Activated CD8-positive, alpha-beta memory T cell treated with anti-CD3 and anti-CD28 coated beads for 4 hours (primary cell): ENCODE measurements around the gene ZC3H18.

Source experiments
- DNase-seq, 2 donors: peaks; one replicate each; pipeline ENCODE4 v3.0.0-alpha.2; 2020; ENCODE audit warnings: low read depth in 2 of 2

Gene ZC3H18

DNA sequence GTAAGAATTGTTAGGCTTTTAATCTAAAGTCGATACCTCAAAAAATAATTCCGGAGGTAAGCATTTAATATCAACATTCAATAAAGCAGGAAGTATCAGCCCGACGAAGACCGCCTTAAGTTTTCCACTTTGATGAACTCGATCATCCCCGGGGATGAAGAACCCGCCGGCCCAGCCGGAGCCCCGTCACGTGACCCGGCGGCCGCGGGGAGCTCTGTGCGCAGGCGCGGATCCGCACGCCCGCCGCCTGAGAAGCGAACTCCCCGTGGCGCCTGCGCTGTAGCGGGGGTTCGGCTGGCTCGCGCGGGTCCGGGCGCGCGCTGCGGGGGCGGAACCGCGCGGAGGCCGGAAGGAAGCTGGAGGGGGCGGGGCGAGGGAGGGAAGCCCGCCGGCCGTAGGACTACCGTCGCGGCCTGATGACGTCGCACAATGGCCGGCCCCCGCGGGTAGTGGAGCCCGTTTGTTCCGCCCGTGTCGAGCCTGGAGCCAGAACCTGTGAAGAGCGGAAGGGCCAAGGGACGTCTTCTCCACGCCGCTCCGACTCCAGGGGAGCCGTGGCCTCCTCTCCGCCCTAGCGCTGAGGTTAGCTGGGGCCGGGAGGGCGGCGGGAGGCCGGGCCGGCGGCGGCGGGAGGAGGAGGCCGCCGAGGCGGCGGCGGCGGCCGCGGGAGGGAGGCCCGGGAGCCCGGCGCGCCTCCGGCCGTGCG is at the start of gene ZC3H18:
ZC3H18 (plus strand) TSS at position 419 of the 706 bp plus-strand sequence. CDS start 6,721 bp downstream, outside the sequence.
- peak; percentile 94 to 96 for DNase-seq

DNA sequence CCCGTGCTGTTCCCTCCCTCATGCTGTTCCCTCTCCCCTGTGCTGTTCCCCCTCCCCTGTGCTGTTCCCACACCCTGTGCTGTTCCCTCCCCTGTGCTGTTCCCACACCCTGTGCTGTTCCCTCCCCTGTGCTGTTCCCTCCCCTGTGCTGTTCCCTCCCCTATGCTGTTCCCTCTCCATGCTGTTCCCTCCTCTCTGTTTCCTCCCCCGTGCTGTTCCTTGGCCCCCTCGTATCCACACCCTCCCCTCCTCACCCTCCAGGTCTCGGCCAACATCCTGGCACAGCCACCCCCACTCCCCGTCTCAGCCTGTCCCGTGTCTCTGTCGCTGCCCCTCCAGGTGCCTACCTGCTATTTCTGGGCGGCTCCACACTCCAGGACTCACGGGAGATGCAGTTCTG is 48.5 kb upstream of the ZC3H18 start:
- no peak for DNase-seq

DNA sequence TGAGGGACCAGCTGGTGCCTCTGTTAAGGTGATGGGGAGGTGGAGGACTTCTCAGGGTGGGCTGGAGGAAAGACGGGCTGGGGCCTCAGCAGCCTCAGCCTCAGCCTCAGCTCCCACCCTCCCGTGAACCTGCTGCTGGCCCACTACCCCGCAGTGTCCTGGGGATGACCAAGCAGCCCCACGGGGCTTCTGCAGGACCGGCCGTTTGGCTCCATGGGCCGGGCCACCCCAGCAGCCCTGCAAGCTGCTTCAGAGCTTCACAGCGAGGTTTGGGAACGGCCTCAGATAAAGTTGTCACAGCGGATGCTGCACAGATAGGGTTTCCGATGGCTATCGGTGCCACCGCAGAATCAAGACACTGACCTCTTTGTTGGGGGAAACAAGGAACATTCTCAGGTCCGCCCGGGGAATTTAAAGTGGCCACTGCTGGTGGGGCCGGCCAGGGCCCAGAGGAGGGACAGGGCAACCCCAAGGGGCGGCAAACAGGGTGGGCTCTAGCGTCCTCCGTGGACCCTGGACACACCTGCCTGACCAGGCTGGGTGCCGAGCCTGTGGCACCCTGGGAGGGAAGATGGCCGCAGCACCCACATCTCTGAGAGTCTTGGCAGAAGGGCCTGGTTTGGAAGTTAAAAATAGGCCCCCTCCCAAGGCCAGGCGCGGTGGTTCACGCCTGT is 47.8 kb upstream of the ZC3H18 start:
- no peak for DNase-seq

DNA sequence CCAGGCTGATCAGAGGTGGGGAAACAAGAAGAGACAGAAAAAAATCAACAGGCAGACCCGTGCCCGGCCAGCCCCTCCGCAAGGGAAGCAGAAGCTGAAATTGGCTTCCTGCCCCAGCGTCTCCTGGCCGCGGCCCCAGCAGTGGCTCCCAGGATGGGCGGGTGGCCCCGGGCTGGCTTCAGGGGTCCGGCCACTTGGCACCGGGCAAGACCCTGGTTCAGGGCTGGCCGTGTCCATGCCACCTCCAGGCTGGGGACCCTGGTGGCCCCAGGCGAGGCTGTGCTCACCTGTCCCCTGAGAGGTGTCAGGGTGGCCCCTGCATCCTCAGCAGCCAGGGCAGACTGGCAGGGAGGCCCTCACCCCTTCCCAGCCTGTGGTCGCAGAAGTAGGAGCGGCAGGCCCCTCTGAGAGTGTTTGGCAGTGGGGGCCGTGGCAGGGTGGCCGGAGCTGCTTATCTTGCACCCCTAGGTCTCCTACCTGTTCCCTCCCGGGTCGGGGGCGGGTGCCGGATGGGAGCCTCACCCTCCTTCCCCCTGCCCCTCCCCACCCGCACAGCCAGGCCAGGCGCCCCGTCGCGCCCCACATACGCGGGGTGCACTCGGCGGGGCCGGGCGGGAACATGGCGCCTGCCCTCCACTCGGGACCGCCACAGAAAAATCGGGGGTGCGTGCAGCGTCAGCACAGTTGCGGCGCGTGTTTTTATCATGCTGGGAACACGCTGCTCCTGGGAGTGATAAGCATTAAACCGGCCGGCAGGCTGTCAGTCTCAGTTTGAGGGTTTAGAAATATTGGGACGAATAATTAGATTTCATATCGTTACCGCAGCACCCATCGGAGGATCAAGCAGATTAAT is 46.7 kb upstream of the ZC3H18 start:
- DNase-seq = no peak

DNA sequence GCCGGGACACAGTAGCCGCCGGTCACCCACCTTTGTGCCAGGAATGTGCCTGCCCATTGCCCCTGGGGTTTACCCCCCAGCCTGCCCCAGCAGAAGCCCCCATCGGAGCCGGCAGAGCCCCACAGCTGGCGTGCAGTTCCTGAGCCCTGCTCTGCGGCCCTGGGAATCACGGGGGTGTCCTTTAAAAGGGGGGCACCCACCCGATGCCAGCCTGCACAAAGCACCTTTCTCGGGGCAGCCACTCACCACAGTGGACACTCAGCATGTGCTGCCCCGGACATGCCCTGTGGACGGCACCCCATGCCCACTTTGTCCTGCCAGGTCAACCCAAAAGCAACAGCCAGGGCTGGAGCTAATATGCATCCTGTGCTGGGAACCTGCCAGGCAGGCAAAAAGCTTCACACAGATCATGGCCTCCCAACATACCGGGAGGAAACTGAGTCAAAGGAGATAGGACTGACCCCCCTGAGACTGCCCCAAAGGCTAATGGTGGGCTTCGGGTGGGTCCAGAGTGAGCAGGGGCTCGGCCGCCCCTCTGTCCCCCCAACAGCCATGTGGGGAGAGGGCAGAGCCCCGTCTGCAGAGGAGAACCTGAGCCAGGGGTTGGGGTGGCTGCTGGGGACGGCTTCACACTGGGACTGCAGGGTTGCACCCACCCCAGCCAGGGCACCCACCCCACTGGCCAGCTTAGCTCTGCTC is 45.8 kb upstream of the ZC3H18 start:
- DNase-seq = no peak

DNA sequence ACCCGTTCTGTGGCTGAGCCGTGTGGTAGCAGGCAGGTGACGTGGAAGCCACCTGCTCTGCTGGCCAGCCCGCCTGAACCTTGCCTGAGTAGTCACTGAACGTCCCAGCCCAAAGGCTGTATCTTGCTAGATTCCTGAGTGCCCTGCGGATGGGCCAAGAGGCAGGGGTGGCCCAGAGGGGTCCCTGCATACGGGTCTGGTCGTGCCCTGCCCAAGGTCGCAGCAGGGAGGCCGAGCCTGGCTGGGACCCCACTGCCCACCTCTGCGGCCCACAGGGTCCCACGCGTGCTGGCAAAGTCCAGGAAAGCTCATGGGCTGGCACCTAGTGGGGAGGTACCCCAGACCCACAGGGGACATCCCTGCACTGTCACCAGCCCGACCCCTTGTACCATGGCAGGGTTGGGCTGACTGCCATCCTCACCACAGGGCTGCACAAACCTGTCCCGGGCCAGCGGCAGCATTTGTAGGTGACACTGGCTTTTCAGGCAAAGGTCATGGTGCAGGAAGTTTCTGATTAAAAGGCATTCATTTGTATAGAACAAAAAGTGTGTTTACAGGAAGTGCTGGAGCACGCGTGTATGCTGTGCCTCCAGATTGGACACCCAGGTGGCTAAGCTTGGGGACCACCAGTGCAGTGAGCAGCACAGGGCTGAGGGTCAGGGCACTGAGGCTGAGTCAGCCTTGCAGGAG is 45.1 kb upstream of the ZC3H18 start:
- DNase-seq = no peak

DNA sequence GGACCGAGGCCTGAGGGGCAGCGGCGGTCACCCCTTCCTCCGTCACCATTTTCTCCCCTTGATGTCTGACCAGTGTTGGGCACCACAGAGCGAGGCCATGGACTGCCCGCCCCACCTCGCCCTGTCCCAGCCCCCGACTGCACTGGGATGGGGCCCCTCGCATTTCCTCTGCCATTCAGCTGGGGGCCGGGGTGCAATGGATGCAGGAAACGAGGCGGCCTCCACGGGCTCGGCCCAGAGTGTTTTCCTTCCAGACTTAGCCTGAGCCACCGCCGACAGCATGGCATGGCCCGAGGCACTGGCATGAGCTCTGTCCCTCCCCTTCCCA is 44.6 kb upstream of the ZC3H18 start:
- no peak for DNase-seq

DNA sequence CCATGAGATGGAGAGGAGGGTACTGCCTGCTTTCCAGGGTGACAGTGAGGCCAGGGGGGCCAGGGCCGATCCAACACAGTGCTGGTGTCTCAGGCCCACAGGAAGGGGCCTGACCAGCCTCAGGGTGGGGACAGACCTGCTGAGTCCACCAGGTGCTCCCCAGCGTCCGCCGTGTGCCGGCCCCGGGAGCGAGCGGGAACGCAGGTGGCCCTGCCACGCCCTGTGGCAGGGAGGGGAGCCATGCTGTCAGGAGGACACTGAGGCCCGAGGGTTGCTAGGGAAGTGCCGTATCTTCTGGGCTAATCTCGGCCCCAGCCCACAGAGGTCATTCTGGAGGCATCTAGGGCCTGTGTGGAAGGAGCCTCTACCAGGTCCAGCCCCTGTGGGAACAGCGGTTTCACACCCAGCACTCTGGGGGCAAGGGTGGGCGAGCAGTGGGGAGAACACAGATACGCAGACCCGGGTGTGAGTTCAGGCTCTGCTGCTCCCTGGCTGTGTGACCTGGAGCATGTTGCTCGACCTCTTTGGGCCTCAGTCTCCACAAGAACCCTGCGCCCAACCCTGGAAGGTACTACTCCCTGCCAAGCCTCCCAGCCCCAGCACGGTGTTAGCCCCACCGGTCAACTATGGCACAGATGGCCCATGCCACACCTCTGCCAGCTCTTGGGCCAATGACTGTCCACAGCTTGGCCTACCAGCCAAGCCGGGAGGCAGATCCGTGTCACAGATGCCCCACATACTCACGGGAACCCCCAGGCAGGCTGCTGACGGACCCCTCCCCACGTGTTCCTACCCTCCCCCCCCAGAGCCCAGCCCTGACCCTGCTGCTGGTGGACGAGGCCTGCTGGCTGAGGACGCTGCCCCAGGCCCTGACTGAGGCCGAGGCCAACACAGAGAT is 43.9 kb upstream of the ZC3H18 start:
- no peak for DNase-seq

DNA sequence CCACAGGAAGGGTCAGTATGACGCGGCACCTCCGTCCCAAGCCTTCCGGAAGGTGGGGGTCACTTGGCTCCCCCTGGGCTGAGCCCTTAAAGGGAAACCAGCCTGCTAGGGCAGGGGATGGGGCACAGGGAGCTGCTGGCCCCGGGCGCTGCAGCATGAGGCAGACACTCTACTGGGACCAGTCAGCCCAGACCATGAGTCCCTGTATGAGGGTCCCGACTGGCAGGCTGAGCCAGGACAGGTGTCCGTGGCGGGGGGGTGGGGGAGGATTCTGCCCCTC is 43.4 kb upstream of the ZC3H18 start:
- no peak for DNase-seq

DNA sequence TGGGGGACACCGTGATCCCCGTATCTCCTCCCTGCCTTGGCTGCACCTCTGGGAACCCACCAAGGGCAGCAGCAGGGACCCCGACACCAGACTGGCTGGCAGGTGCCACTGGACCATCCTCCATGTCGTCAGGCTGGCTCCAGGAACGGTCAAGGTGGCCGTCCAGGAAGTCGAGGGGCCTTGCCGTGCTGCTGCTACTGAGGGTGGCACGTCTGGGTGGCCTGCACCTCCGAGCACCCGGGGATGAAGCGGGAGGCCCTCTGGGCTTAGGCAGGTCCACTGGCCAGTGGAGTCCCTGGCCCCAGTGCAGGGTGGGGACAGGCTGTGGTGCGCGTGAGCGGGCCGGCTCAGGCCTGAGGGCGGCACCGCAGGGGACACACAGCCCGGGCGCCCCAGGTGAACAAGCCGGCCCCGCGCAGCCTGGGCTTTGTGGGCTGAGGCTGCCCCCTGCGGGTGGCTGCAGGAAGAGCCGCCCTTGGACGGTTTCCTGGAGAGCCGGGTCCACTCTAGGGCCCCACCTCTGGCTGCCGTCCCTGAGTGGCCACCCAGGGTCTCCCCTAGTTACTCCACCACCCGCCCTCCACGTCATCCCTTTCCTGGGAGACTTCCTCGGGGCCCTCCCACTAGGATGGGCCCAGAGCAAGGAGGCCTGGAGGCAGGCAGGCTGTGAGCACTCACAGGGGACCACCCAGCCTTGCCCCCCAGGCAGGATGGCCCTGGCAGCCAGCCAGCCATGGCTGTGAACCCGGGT is 42.8 kb upstream of the ZC3H18 start:
- peak; percentile 26 to 39 for DNase-seq

DNA sequence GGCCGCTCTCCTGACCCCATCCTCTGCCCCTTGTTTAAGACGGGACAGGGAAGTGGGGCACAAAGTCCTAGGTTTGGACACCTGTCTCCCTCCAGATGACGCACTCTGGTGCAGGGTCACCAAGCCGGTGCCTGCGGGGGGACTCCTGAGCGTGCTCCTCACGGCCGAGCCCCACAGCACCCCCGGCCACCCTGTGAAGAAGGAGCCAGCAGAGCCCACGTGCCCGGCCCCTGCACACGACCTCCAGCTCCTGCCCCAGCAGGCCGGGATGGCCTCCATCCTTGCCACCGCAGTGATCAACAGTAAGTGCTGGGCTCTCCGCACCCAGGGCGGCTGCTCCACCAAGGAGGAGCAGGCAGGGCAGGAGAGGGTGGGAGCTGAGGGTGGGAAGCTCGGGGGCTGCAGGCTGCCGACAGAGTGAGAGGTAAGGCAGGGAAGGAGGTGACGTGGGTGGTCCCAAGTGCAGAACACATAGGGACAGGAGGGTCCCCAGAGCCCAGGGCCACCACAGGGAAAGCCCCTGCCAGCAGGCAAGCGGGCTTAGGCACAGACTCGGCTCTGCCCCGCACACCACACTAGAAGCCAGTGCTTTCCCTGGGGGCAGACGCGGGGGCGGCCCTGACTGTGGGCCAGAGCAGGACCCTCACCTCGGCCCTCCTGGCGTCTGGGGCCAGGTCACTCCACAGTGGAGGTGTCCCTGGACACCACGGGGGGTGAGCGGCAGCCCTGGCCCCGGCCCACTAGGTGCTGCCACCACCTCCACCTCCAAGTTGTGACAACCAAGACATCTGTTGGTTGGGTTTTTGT is 42.1 kb upstream of the ZC3H18 start:
- DNase-seq = no peak

DNA sequence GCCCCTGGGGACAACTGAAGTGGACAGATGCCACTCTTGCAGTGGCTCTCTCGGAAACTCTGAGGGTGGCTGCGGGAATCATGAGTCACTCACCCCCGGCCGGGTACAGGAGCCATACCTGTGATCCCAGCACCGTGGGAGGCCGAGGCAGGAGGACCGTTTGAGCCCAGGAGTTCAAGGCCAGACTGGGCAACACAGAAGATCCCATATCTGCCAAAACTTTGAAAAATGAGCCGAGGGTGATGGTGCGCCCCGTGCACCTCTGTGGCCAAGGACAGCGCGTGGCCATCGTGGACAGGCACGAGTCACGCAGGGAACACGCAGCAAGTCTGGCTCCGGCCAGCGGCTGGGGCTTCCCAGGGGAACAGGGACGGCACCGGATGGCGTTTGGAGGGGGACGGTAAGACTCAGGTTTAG is 41.3 kb upstream of the ZC3H18 start:
- DNase-seq = no peak

DNA sequence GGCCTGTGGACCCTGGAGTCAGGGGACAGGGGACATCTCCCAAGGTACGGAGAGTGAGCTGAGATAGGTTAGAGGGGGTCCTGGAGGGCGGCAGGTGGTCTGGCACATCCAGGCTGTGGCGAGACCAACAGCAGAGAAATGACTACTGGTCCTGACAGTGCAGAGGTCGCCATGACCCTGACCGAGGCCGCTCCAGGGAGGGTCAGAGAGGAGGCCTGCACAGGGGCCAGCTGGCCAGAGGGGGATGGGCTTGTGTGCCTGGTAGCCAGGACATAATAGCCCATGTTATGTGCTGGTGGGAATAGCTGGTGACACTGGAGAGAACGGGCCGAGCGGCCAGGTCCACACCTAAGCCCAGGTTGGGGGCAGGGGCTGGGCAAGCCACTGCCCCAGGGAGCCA is 40.6 kb upstream of the ZC3H18 start:
- no peak for DNase-seq

DNA sequence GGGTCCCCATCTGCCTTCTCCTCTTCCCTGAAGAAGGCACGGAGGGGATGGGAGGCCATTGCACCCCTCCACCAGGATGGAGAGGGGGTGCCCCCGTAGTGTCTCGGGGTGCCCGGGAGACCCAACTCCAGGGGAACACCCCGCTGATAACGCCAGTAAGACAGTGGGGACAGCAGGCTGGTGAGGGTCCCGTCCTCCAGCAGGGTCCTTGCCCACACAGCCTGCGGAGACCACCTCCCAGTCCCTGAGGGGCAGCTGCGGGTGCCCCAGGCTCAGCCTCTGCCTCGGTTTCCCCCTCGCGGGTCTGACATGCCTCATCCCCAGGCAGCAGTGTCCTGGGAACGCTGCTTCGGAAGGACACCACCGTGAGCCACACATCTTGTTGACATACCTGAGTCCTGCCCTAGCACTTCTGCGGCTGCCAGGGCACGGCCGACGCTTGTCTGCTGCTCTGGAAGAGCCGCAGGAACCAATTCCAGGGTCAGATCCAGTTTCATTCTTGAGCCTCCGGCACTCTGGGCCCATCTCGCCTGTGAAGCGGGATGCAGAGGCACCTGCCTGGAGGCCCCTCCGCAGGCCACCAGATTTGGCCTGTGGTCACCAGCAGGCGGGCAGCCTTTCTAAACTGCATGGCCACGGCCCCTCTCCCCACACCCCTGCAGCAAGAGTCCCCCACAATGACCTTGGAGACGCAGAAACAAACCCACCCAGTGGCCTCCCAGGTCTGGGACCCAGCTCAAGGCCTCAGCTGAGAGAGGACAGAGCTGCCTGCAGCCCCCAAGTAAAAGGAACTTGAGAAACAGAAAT is 39.9 kb upstream of the ZC3H18 start:
- no peak for DNase-seq

DNA sequence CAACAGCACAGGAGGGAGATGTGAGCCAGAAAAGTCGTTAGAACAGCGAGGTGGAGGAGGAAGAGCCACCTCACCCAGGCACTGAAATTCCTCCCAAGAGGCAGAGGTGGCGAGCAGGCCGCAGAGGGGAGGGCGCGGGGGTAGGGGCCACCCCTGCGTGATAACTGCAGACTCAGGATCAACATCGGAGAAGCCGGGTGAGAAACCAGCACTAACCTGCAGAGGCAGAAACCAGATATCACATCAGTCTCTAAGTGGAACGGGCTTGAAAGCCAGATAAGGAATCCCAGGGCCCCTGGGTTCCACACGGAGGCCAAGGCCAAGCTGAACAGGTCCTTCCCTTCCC is 39.4 kb upstream of the ZC3H18 start:
- no peak for DNase-seq

DNA sequence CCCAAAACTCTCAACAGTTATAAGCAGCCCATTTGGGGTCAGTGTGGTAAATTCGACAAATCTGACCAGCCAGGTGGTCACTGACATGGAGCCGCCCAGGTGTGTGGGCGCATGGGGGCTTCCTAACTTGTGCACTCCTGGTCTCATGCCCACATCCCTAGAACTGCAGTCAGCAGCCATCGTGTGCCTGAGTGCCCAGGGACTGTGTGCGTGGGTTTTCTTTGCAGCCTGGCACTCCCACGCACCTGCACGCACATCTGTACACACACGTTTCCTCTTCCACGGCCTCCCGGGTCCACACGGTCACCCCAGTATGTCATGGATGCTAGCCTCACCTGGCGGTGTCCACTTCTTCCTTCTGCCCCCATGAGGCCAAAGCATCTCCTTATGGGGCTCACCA is 38.9 kb upstream of the ZC3H18 start:
- DNase-seq = no peak

DNA sequence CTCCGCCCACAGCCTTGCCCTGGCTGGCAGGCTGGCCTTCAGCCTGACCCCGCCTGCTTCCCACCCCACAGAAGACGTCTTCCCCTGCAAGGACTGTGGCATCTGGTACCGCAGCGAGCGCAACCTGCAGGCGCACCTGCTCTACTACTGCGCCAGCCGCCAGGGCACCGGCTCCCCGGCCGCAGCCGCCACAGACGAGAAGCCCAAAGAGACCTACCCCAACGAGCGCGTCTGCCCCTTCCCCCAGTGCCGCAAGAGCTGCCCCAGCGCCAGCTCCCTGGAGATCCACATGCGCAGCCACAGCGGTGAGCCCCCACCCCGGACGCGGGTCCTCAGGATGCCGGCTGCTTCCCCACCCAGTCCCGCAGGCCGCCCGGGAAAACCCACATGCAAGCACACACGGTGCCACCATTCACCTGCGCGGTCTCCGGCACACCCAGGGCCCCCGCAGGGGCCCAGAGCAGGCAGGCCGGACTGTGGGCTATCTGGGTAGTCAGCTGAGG is 38.2 kb upstream of the ZC3H18 start:
- DNase-seq = no peak
